WI38 (cell line): ENCODE measurements around the gene AGBL5.

ENCODE experiments used
- H3K4me3 ChIP-seq: 2 replicates; pipeline ENCODE4 v1.5.1; 2011; ENCODE audit warnings: low read depth, mild to moderate bottlenecking, control low read depth, low read length
- TF ChIP-seq, protein P1 (sequence below): IDR thresholded peaks from 2 replicates; pipeline ENCODE4 v1.5.1; 2012; ENCODE audit warnings: low read depth, mild to moderate bottlenecking, control low read depth, low read length

The AGBL5 gene

DNA sequence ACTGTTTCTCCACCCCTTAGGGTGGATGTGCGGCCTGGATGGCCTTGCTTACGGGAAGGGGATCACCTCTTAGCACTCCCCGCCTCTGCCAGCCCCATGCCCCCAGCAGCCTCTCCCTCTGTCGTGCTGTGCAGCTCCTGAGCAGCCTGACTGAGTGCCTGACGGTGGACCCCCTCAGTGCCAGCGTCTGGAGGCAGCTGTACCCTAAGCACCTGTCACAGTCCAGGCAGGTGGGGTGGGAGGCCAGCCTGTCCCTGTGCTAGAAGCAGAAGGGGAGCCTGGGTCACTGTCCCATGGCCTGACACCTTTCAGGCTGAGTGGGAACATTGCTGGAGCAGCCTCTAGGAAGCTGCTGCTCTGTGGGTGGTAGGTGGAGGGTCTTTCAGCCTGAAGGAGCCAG is 13.5 kb upstream of the AGBL5 start:
- TF ChIP-seq, protein P1, sequence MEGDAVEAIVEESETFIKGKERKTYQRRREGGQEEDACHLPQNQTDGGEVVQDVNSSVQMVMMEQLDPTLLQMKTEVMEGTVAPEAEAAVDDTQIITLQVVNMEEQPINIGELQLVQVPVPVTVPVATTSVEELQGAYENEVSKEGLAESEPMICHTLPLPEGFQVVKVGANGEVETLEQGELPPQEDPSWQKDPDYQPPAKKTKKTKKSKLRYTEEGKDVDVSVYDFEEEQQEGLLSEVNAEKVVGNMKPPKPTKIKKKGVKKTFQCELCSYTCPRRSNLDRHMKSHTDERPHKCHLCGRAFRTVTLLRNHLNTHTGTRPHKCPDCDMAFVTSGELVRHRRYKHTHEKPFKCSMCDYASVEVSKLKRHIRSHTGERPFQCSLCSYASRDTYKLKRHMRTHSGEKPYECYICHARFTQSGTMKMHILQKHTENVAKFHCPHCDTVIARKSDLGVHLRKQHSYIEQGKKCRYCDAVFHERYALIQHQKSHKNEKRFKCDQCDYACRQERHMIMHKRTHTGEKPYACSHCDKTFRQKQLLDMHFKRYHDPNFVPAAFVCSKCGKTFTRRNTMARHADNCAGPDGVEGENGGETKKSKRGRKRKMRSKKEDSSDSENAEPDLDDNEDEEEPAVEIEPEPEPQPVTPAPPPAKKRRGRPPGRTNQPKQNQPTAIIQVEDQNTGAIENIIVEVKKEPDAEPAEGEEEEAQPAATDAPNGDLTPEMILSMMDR, result no peak

DNA sequence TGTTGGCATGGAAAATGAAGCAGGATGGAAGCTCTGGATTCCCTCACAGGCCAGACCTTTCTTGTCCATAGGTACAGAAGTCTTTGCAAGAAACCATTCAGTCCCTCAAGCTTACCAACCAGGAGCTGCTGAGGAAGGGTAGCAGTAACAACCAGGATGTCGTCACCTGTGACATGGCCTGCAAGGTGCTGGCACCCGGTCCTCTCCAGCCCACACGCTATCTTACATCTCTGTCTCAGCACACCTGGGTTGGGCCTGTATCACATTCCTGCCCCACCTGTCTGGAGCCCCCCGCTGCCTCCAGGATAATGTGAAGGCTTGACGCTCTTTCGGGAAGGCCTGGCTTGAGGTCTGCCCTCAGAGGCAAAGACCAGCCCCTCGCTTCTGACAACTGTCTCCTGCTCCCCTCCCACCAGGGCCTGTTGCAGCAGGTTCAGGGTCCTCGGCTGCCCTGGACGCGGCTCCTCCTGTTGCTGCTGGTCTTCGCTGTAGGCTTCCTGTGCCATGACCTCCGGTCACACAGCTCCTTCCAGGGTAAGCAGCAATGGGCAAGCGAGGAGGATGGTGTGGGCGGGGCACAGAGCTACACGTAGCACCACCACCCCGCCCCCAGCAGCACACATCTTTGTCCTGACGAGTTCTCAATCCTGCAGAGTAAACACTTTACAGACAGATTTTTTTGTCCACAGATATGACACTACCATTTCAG is 12.7 kb upstream of the AGBL5 start:
- TF ChIP-seq, protein P1, result no peak
- no peak overlapping the region for H3K4me3 ChIP-seq

More for the DNA sequence above, 13.5 kb upstream of the AGBL5 start:
- no peak overlapping the region for H3K4me3 ChIP-seq

DNA sequence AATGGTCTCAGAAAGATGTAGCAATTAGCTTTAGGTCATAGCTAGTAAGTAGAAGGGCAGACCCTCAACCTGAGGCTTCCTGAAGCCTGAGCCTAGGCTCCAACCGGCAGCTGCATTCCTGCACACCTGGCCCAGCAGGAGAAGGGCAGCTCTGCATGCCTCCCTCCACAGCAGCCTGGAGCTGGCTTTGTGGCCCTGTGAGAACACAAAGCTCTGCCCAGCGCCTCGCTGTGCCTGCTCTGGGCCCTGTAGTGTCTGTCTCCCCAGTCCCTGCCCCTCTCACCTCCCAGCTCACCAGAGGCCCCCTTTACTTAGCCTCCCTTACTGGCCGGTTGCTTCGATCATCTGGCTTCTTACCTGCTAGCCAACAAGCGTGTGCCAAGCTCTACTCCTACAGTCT is 12.0 kb upstream of the AGBL5 start:
- TF ChIP-seq, protein P1, result no peak
- no peak overlapping the region for H3K4me3 ChIP-seq

DNA sequence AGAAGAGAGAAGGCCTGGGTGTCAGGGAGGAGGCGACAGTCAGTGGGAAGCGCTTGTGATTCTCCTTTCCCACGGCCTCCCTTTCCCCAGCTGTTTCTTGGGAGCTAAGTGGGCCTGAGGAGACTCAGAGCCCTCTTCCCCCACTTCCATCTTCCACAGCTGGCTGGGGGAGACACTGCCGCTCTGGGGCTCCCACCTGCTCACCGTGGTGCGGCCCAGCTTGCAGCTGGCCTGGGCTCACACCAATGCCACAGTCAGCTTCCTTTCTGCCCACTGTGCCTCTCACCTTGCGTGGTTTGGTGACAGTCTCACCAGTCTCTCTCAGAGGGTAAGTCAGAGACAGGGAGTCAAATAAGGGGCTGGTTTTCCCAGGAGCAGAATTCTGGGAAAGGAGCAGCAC is 11.6 kb upstream of the AGBL5 start:
- TF ChIP-seq, protein P1, result no peak

GRCh38 chr2:27040282-27040681 is 11.2 kb upstream of the AGBL5 start:
- TF ChIP-seq, protein P1, result no peak
- H3K4me3 ChIP-seq, result no peak overlapping the region

More for the DNA sequence above, 11.6 kb upstream of the AGBL5 start:
- H3K4me3 ChIP-seq, result no peak overlapping the region

GRCh38 chr2:27041752-27042151 is 9.7 kb upstream of the AGBL5 start:
- TF ChIP-seq, protein P1, result no peak
- H3K4me3 ChIP-seq, result no peak overlapping the region

DNA sequence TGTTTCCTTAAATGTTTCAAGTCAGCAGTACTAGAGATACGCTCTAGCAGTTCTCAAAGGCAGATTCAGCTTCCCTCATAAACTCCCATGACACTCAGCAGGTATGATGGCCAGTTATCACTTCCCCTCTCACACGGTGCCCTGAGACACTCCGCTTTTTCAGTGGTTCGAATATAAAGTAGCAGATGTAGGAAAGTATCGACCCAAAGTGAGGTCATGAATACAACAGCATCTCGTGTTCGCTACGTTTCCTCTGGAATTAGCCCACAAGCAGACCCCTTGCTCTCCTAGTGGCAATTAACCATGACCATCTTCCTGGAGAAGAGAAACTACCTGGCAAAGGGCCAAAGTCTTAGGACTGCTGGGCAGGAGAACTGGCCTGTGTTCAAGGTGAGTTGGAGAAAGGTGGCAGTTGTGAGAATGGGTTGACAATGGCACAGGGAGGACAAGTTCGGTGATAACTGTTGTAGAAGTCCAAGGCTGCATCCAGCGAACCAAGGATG is 9.3 kb upstream of the AGBL5 start:
- TF ChIP-seq, protein P1, result no peak
- H3K4me3 ChIP-seq, result no peak overlapping the region
